ENCODE results near the gene TBC1D8. TPM values are rescaled to one million over a fixed set of nuclear protein-coding genes. Genes with fewer than 3 reads are reported as not detected.

TBC1D8 gene
- total RNA-seq, 2 experiments from 2014 or later, result 0.29 to 0.70 TPM

GRCh38 chr2:101025561-101025960, 125.6 kb downstream of the TBC1D8 start:
- H3K36me3 Mint-ChIP-seq (ENCODE audit: low read depth), result peaks cover 11% of the 10 kb centered on the region
- no peaks in the 10 kb centered on the region for H3K9me3 Mint-ChIP-seq (ENCODE audit: insufficient read depth)
- no peak for DNase-seq
- no peak for ATAC-seq
- H3K4me3 Mint-ChIP-seq, result no peak overlapping the region
- H3K4me1 Mint-ChIP-seq (ENCODE audit: low read depth), result no peaks in the 10 kb centered on the region
- peaks cover 4% of the 10 kb centered on the region for H3K27me3 Mint-ChIP-seq (ENCODE audit: low read depth)
- no peak overlapping the region for H3K27ac Mint-ChIP-seq
- POLR2A ChIA-PET, result no interaction called here
- CTCF ChIA-PET, result interaction anchor here (1.0 to 1.5 kb wide), 2 partner anchors 13 to 180 kb away, joined by 5 read pairs; no protein-coding TSS in a partner anchor

- no peak for ATAC-seq
- H3K27me3 Mint-ChIP-seq (ENCODE audit: low read depth), result no peaks in the 10 kb centered on the region
- H3K36me3 Mint-ChIP-seq (ENCODE audit: low read depth), result peaks cover 18% of the 10 kb centered on the region
- H3K4me1 Mint-ChIP-seq (ENCODE audit: low read depth), result no peaks in the 10 kb centered on the region
- H3K9me3 Mint-ChIP-seq (ENCODE audit: insufficient read depth), result no peaks in the 10 kb centered on the region
- POLR2A ChIA-PET, result no interaction called here
- no peak overlapping the region for H3K27ac Mint-ChIP-seq
- no peak for DNase-seq
- no peak overlapping the region for H3K4me3 Mint-ChIP-seq
- CTCF ChIA-PET, result interaction anchor here (1.6 kb wide), 1 partner anchor 11 kb away, joined by 9 read pairs; no protein-coding TSS in a partner anchor
These were observed 127.7 kb downstream of the TBC1D8 start for GRCh38 chr2:101023327-101024107.

- Mint-ChIP-seq H3K9me3 (ENCODE audit: insufficient read depth) (no peaks in the 10 kb centered on the region), H3K27me3 (ENCODE audit: low read depth) (no peaks in the 10 kb centered on the region), H3K4me1 (ENCODE audit: low read depth) (no peaks in the 10 kb centered on the region), H3K36me3 (ENCODE audit: low read depth) (peaks cover 18% of the 10 kb centered on the region), H3K4me3 (no peak overlapping the region), H3K27ac (no peak overlapping the region)
- CTCF ChIA-PET, result interaction anchor here (1.5 to 1.6 kb wide), 2 partner anchors 10 to 14 kb away, joined by 4 to 9 read pairs; no protein-coding TSS in a partner anchor
- no peak for ATAC-seq
- no peak for DNase-seq
- POLR2A ChIA-PET, result no interaction called here
These were observed 129.0 kb downstream of the TBC1D8 start for GRCh38 chr2:101022221-101022620.

- Mint-ChIP-seq H3K4me3 (no peak overlapping the region), H3K27ac (no peak overlapping the region), H3K27me3 (ENCODE audit: low read depth) (no peaks in the 10 kb centered on the region), H3K36me3 (ENCODE audit: low read depth) (peaks cover 29% of the 10 kb centered on the region), H3K4me1 (ENCODE audit: low read depth) (no peaks in the 10 kb centered on the region), H3K9me3 (ENCODE audit: insufficient read depth) (no peaks in the 10 kb centered on the region)
- ChIA-PET CTCF (interaction anchor here (1.6 kb wide), 1 partner anchor 185 kb away, joined by 4 read pairs; no protein-coding TSS in a partner anchor), POLR2A (interaction anchor here (0.5 kb wide), 1 partner anchor 154 kb away, joined by 3 read pairs; no protein-coding TSS in a partner anchor)
- ATAC-seq, result no peak
- DNase-seq, result no peak
These were observed 132.2 kb downstream of the TBC1D8 start for GRCh38 chr2:101018934-101019333.

- no peaks in the 10 kb centered on the region for H3K9me3 Mint-ChIP-seq (ENCODE audit: insufficient read depth)
- CTCF ChIA-PET, result interaction anchor here (0.9 kb wide), 1 partner anchor 188 kb away, joined by 3 read pairs; no protein-coding TSS in a partner anchor
- POLR2A ChIA-PET, result no interaction called here
- peaks cover 39% of the 10 kb centered on the region for H3K36me3 Mint-ChIP-seq (ENCODE audit: low read depth)
- no peak for ATAC-seq
- peaks cover 5% of the 10 kb centered on the region for H3K4me1 Mint-ChIP-seq (ENCODE audit: low read depth)
- no peaks in the 10 kb centered on the region for H3K27me3 Mint-ChIP-seq (ENCODE audit: low read depth)
- H3K4me3 Mint-ChIP-seq, result no peak overlapping the region
- no peak overlapping the region for H3K27ac Mint-ChIP-seq
- DNase-seq, result no peak
These were observed 133.8 kb downstream of the TBC1D8 start for GRCh38 chr2:101017371-101017770.

GRCh38 chr2:101014264-101014857, 136.8 kb downstream of the TBC1D8 start:
- DNase-seq (no peak), ATAC-seq (no peak)
- Mint-ChIP-seq H3K4me3 (no peak overlapping the region), H3K9me3 (ENCODE audit: insufficient read depth) (no peaks in the 10 kb centered on the region), H3K27ac (no peak overlapping the region), H3K36me3 (ENCODE audit: low read depth) (peaks cover 46% of the 10 kb centered on the region), H3K4me1 (ENCODE audit: low read depth) (peaks cover 9% of the 10 kb centered on the region), H3K27me3 (ENCODE audit: low read depth) (no peaks in the 10 kb centered on the region)
- CTCF ChIA-PET, result interaction anchor here (0.5 to 1.9 kb wide), 2 partner anchors 27 to 1353 kb away, joined by 3 to 4 read pairs; no protein-coding TSS in a partner anchor
- POLR2A ChIA-PET, result no interaction called here

GRCh38 chr2:101012706-101013181, 138.4 kb downstream of the TBC1D8 start:
- H3K4me1 Mint-ChIP-seq (ENCODE audit: low read depth), result peaks cover 18% of the 10 kb centered on the region
- H3K4me3 Mint-ChIP-seq, result no peak overlapping the region
- ChIA-PET CTCF (interaction anchor here (0.6 to 2.5 kb wide), 36 partner anchors 10 to 469 kb away, joined by 3 to 58 read pairs (median 4); partner anchors contain the start of genes CNOT11, CREG2, RPL31 and TBC1D8), POLR2A (interaction anchor here (1.0 to 1.3 kb wide), 3 partner anchors 10 to 239 kb away, joined by 3 to 8 read pairs (median 3); partner anchors contain the start of gene RPL31)
- H3K36me3 Mint-ChIP-seq (ENCODE audit: low read depth), result peaks cover 52% of the 10 kb centered on the region
- DNase-seq, result peak; percentile 54
- H3K27me3 Mint-ChIP-seq (ENCODE audit: low read depth), result no peaks in the 10 kb centered on the region
- H3K27ac Mint-ChIP-seq, result no peak overlapping the region
- ATAC-seq, result no peak
- H3K9me3 Mint-ChIP-seq (ENCODE audit: insufficient read depth), result no peaks in the 10 kb centered on the region

GRCh38 chr2:101012054-101012705, 139.0 kb downstream of the TBC1D8 start:
- peaks cover 57% of the 10 kb centered on the region for H3K36me3 Mint-ChIP-seq (ENCODE audit: low read depth)

GRCh38 chr2:101011152-101011551, 140.0 kb downstream of the TBC1D8 start:
- peaks cover 64% of the 10 kb centered on the region for H3K36me3 Mint-ChIP-seq (ENCODE audit: low read depth)
- ChIA-PET CTCF (interaction anchor here (0.7 to 2.5 kb wide), 5 partner anchors 16 to 241 kb away, joined by 3 to 14 read pairs (median 6); partner anchors contain the start of genes CNOT11 and TBC1D8), POLR2A (no interaction called here)

More at GRCh38 chr2:101012054-101012705, 139.0 kb downstream of the TBC1D8 start:
- POLR2A ChIA-PET, result interaction anchor here (1.0 to 1.3 kb wide), 3 partner anchors 9 to 240 kb away, joined by 3 to 8 read pairs (median 3); partner anchors contain the start of gene RPL31
- H3K4me3 Mint-ChIP-seq, result no peak overlapping the region
- H3K27ac Mint-ChIP-seq, result no peak overlapping the region
- DNase-seq (no peak), ATAC-seq (no peak)
- peaks cover 23% of the 10 kb centered on the region for H3K4me1 Mint-ChIP-seq (ENCODE audit: low read depth)
- H3K27me3 Mint-ChIP-seq (ENCODE audit: low read depth), result no peaks in the 10 kb centered on the region
- no peaks in the 10 kb centered on the region for H3K9me3 Mint-ChIP-seq (ENCODE audit: insufficient read depth)
- CTCF ChIA-PET, result interaction anchor here (0.6 to 2.5 kb wide), 36 partner anchors 9 to 468 kb away, joined by 3 to 58 read pairs (median 4); partner anchors contain the start of genes CNOT11, CREG2, RPL31 and TBC1D8

GRCh38 chr2:101007415-101008345, 143.5 kb downstream of the TBC1D8 start:
- DNase-seq, result no peak
- peaks cover 58% of the 10 kb centered on the region for H3K4me1 Mint-ChIP-seq (ENCODE audit: low read depth)
- CTCF ChIA-PET, result interaction anchor here (0.7 to 3.0 kb wide), 3 partner anchors 193 to 263 kb away, joined by 3 to 17 read pairs (median 3); no protein-coding TSS in a partner anchor
- H3K27ac Mint-ChIP-seq, result peak overlapping the region; percentile 26
- H3K4me3 Mint-ChIP-seq, result no peak overlapping the region
- H3K36me3 Mint-ChIP-seq (ENCODE audit: low read depth), result peaks cover 76% of the 10 kb centered on the region
- H3K27me3 Mint-ChIP-seq (ENCODE audit: low read depth), result no peaks in the 10 kb centered on the region
- POLR2A ChIA-PET, result interaction anchor here (1.2 kb wide), 1 partner anchor 245 kb away, joined by 4 read pairs; the partner anchor contains the start of gene CNOT11
- ATAC-seq, result no peak
- H3K9me3 Mint-ChIP-seq (ENCODE audit: insufficient read depth), result no peaks in the 10 kb centered on the region

More at GRCh38 chr2:101011152-101011551, 140.0 kb downstream of the TBC1D8 start:
- H3K4me1 Mint-ChIP-seq (ENCODE audit: low read depth), result peaks cover 32% of the 10 kb centered on the region
- no peaks in the 10 kb centered on the region for H3K9me3 Mint-ChIP-seq (ENCODE audit: insufficient read depth)
- no peaks in the 10 kb centered on the region for H3K27me3 Mint-ChIP-seq (ENCODE audit: low read depth)
- no peak overlapping the region for H3K27ac Mint-ChIP-seq
- ATAC-seq (no peak), DNase-seq (no peak)
- no peak overlapping the region for H3K4me3 Mint-ChIP-seq
